ENCODE data around the gene MKNK2.

MKNK2 gene

GRCh38 chr19:2027361-2027760 lies 23.7 kb downstream of the MKNK2 start:
- DNase-seq (ENCODE audit: low read depth), result no peak
- no peak overlapping the region for H3K4me3 ChIP-seq (ENCODE audit: low read depth, low read length)
- TF ChIP-seq, protein P1, sequence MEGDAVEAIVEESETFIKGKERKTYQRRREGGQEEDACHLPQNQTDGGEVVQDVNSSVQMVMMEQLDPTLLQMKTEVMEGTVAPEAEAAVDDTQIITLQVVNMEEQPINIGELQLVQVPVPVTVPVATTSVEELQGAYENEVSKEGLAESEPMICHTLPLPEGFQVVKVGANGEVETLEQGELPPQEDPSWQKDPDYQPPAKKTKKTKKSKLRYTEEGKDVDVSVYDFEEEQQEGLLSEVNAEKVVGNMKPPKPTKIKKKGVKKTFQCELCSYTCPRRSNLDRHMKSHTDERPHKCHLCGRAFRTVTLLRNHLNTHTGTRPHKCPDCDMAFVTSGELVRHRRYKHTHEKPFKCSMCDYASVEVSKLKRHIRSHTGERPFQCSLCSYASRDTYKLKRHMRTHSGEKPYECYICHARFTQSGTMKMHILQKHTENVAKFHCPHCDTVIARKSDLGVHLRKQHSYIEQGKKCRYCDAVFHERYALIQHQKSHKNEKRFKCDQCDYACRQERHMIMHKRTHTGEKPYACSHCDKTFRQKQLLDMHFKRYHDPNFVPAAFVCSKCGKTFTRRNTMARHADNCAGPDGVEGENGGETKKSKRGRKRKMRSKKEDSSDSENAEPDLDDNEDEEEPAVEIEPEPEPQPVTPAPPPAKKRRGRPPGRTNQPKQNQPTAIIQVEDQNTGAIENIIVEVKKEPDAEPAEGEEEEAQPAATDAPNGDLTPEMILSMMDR (IDR thresholded peaks at IDR 0.05; ENCODE audit: control insufficient read depth, extremely low read depth, insufficient read depth), result no peak

- TF ChIP-seq, protein P1 (IDR thresholded peaks at IDR 0.05; ENCODE audit: control insufficient read depth, extremely low read depth, insufficient read depth), result no peak
- DNase-seq (ENCODE audit: low read depth), result no peak
- H3K4me3 ChIP-seq (ENCODE audit: low read depth, low read length), result no peak overlapping the region
Measured at GRCh38 chr19:2026770-2027169, 24.3 kb downstream of the MKNK2 start.

- TF ChIP-seq, protein P1 (IDR thresholded peaks at IDR 0.05; ENCODE audit: control insufficient read depth, extremely low read depth, insufficient read depth), result no peak
- DNase-seq (ENCODE audit: low read depth), result no peak
- H3K4me3 ChIP-seq (ENCODE audit: low read depth, low read length), result no peak overlapping the region
Measured at GRCh38 chr19:2022289-2022688, 28.8 kb downstream of the MKNK2 start.

DNA sequence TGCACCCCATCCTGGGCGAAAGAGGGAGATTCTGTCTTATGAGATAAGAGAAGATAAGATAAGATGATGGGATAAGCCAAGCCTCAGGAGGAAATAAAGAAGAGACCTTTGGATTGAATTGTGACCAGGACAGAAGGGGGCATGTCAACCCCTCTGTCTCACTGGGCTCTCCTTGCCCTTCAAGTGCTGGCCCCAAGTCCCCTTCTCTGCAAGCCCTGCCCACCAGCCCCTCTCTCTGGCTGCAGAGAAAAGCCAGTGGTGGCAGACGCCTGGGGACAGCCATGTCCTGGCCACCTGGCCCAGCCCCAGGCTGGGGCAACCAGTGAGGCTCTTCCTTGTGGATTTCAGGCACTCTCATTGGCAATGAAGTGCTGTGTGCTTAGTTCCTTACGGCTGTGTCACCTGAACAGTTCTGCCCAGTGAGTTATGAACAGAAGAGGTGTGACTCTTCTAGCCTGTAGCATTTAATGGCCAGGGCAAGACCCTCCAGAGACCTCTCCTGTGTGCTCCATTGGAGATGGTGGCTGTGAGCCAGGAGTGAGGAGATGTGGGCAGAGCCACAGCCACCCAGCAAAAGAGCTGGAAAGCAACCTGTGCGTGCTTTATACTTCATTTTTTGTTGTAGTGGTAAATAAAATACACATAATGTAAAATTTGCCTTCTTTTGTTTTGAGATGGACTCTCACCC lies 29.4 kb downstream of the MKNK2 start:
- TF ChIP-seq, protein P1 (IDR thresholded peaks at IDR 0.05; ENCODE audit: control insufficient read depth, extremely low read depth, insufficient read depth), result no peak

DNA sequence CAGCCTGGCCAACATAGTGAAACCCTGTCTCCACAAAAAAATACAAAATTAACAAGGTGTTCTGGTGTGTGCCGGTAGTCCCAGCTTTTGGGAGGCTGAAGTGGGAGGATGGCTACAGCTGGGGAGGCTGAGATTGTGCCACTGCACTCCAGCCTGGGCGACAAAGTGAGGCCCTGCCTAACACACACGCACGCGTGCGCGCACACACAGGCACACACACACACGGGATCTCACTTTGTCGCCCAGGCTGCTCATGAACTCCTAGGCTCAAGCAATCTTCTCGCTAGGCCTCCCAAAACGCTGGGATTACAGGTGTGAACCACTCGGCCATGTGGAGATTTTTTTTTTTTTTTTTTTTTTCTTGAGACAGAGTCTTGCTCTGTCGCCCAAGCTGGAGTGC lies 32.3 kb downstream of the MKNK2 start:
- H3K4me3 ChIP-seq (ENCODE audit: low read depth, low read length), result no peak overlapping the region
- TF ChIP-seq, protein P1 (IDR thresholded peaks at IDR 0.05; ENCODE audit: control insufficient read depth, extremely low read depth, insufficient read depth), result no peak
- DNase-seq (ENCODE audit: low read depth), result no peak

More for the DNA sequence above, 29.4 kb downstream of the MKNK2 start:
- DNase-seq (ENCODE audit: low read depth), result no peak
- no peak overlapping the region for H3K4me3 ChIP-seq (ENCODE audit: low read depth, low read length)

DNA sequence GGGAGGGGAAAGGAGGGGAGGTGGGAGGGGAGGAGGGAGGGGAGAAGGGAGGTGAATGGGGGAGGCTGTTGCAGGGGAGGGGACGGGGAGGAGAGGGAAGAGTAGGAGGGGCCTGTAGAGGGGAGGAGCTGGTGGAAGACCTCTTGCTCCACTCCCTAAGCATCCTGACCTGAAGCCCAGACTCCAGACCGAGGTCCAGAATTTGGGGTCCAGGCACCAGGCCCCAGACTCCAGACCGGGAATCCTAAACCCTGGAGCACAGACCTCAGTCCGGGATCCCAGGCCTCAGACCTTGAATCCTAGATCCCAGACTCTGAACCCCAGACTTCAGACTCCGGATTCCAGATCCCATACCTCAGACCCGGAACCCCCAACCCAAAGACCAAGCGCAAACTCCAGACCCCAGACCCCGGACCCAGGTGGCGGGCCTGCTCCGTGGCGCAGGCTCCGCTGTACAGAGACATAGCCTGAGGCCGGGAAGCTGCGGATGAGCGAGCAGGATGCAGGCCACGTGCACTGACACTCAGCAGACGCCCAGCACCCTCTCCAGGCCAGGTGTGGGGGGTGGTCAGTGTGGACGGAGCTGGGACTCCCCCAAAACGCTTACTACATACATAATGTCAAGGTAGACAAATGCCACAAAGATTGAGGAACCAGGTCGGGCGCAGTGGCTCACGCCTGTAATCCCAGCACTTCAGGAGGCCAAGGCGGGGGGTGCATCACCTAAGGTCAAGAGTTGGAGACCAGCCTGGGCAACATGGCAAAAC lies 34.8 kb downstream of the MKNK2 start:
- peak overlapping the region; percentile 52 for H3K4me3 ChIP-seq (ENCODE audit: low read depth, low read length)
- TF ChIP-seq, protein P1 (IDR thresholded peaks at IDR 0.05; ENCODE audit: control insufficient read depth, extremely low read depth, insufficient read depth), result no peak
- DNase-seq (ENCODE audit: low read depth), result peak; percentile 80

Measured in LNCaP clone FGC (cell line).